GM12892 (cell line): Measurements from ENCODE around the gene ZNF385A.

Source experiments
- POLR2A ChIP-seq: IDR thresholded peaks from 2 replicates; pipeline ENCODE4 v1.6.1; 2011; ENCODE audit warnings: low read depth, low read length, control low read depth
- POLR2AphosphoS5 ChIP-seq: IDR thresholded peaks from 2 replicates; pipeline ENCODE4 v1.6.1; 2011; ENCODE audit warnings: low read depth, low read length, control low read depth
- TAF1 ChIP-seq: IDR thresholded peaks from 2 replicates; pipeline ENCODE4 v1.6.1; 2011; ENCODE audit warnings: low read depth, mild to moderate bottlenecking, control low read depth, low read length, borderline replicate concordance

- no peak for TF ChIP-seq POLR2AphosphoS5
- no peak for TF ChIP-seq POLR2A
- TF ChIP-seq TAF1: no peak
Measured at GRCh38 chr12:54351341-54351740, 33.2 kb downstream of the ZNF385A start.
